GM10248 (cell line): ENCODE data around the gene WFS1.

Experiments
- CTCF ChIA-PET: fragments of 300-600 bp; sonication (Branson Sonifier 250); formaldehyde crosslinking; extraction: SDS; loops from one replicate; lab custom pipeline; 2021; ENCODE audit warnings: antibody characterized with exemption; lab: Yijun Ruan, JAX
- POLR2A ChIA-PET: fragments of 350-650 bp; sonication (Branson Sonifier 250); formaldehyde crosslinking; extraction: SDS; loops from one replicate; lab custom pipeline; 2020; ENCODE audit warnings: antibody characterized with exemption; lab: Yijun Ruan, JAX
- DNase-seq: peaks from one replicate; pipeline ENCODE4 v3.0.0; 2012; ENCODE audit errors: extremely low spot score
- CTCF ChIP-seq: IDR thresholded peaks from 2 replicates; pipeline ENCODE4 v1.5.1; 2012; ENCODE audit warnings: mild to moderate bottlenecking, low read depth; ENCODE audit errors: extremely low read depth, missing control alignments, control extremely low read depth

Gene WFS1

GRCh38 chr4:6233929-6234328, 35.7 kb upstream of the WFS1 start:
- ChIA-PET POLR2A (no interaction called here), CTCF (no interaction called here)
- no peak for TF ChIP-seq CTCF
- no peak for DNase-seq

GRCh38 chr4:6235012-6235411, 34.6 kb upstream of the WFS1 start:
- TF ChIP-seq CTCF = no peak
- ChIA-PET CTCF (no interaction called here), POLR2A (no interaction called here)
- DNase-seq = no peak

GRCh38 chr4:6235901-6236640, 33.6 kb upstream of the WFS1 start:
- POLR2A ChIA-PET = no interaction called here
- DNase-seq = no peak
- no peak for TF ChIP-seq CTCF
- CTCF ChIA-PET = interaction anchor here (0.9 kb wide), 1 partner anchor 15 kb away, joined by 3 read pairs; no protein-coding TSS in a partner anchor

- TF ChIP-seq CTCF = no peak
- DNase-seq = no peak
- POLR2A ChIA-PET = no interaction called here
- CTCF ChIA-PET = interaction anchor here (0.9 kb wide), 1 partner anchor 14 kb away, joined by 3 read pairs; no protein-coding TSS in a partner anchor
Observed at GRCh38 chr4:6236816-6237390, 32.7 kb upstream of the WFS1 start.

GRCh38 chr4:6239486-6239885, 30.2 kb upstream of the WFS1 start:
- no peak for TF ChIP-seq CTCF
- ChIA-PET CTCF (interaction anchor here (1.5 to 2.9 kb wide), 4 partner anchors 11 to 242 kb away, joined by 4 to 18 read pairs (median 6); no protein-coding TSS in a partner anchor), POLR2A (no interaction called here)
- DNase-seq = no peak

- ChIA-PET POLR2A (no interaction called here), CTCF (interaction anchor here (1.5 to 2.9 kb wide), 4 partner anchors 10 to 242 kb away, joined by 4 to 18 read pairs (median 6); no protein-coding TSS in a partner anchor)
- TF ChIP-seq CTCF = no peak
- DNase-seq = no peak
Observed at GRCh38 chr4:6239968-6240367, 29.7 kb upstream of the WFS1 start.
